Body of pancreas (tissue), 4 donors: ENCODE data around the gene CEP68.

Experiments used
- CTCF ChIP-seq, 7 experiments: fragments of 450-650 bp in 4 of 7; fragments of 200-600 bp in 3 of 7; sonication (generic) in 3 of 7; IDR thresholded peaks; one replicate each; pipeline ENCODE4 v1.5.1; 2016 to 2019; ENCODE audit warnings: antibody characterized with exemption in 7 of 7
- POLR2A ChIP-seq, 3 donors: fragments of 450-650 bp; IDR thresholded peaks; one replicate each; pipeline ENCODE4 v1.6.1; 2016; ENCODE audit warnings: antibody characterized with exemption in 3 of 3, mild to moderate bottlenecking in 2 of 3

GRCh38 chr2:65022189-65022588, 34.0 kb upstream of the CEP68 start:
- TF ChIP-seq POLR2A (IDR thresholded peaks at IDR 0.05) (no peak), CTCF (IDR thresholded peaks at IDR 0.05) (no peak)
